NT2/D1 (cell line): ENCODE data around the gene CRACDL.

Experiments used
- YY1 ChIP-seq: IDR thresholded peaks from 2 replicates; pipeline ENCODE4 v1.6.1; 2011; ENCODE audit not compliant: insufficient read length, insufficient read depth
- ZNF274 ChIP-seq: IDR thresholded peaks from 2 replicates; pipeline ENCODE4 v1.6.1; 2011; ENCODE audit warnings: mild to moderate bottlenecking, low read depth, low read length

DNA sequence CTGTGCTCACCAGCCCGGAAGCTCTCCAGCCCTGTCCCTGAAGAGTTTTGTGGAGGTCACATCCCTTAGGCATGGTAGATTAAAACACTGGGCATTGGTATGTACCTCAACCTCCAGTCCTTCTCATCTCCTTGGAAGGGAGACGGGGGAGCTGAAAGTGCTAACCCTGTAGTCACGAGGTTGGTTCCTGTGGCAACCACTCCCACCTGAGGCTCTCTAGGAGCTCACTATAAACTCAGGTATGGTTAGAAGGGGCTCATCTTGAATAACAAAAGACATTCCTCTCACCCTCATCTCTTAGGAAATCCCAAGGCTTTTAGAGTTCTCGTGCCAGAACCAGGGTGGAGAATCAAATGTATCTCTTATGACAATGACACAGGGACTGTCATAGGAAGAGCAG lies 162.1 kb downstream of the CRACDL start:
- no peak for TF ChIP-seq YY1
- TF ChIP-seq ZNF274, result no peak
